ENCODE results near the gene EXOSC3. TPM values are rescaled to one million over a fixed set of nuclear protein-coding genes. Genes with fewer than 3 reads are reported as not detected.

Gene EXOSC3
- total and polyA plus RNA-seq, 2 donors from 2014 or later, result 31.6 to 32.3 TPM

DNA sequence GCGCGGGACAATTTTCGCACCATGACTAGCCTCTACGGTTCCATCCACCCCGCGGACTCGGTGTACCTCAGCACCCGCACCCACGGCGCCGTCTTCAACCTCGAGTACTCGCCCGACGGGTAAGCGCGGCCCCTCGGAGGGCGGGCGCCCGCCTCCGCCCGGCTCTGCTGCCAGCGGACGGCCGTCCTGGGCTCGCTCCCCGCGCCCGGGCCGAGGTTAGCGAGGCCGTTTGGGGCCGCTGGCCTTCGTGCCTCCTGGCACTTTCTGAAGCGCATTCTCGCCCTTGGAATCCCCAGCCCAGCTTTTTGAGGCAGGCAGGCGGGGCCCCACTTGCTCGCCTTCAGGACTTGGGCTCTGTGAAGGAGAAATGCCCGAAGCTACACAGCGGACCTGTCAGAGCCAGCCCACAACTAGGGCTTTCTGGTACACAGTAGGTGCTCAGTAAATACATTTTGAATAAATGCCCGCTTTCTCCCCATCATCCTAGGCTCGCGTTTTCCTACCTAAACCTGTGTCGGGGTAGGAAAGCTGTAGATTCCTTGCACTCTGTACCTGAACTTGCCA lies 16.5 kb upstream of the EXOSC3 start:
- Histone ChIP-seq H3K4me1 (ENCODE audit: control insufficient read depth in 2 of 3, insufficient read depth in 2 of 3, low read depth in 1 of 3, low read length in 3 of 3) (peaks cover 0 to 12% (median 4%) of the 10 kb centered on the region in 3 donors), H3K9ac (ENCODE audit: low read length in 3 of 3) (peak overlapping the region; percentile 37 to 85 (median 81)), H3K27ac (ENCODE audit: low read depth in 2 of 2, low read length in 2 of 2) (peak overlapping the region; percentile 82 to 88), H3K9me3 (ENCODE audit: control insufficient read depth in 2 of 3, insufficient read depth in 1 of 3, low read length in 3 of 3) (no peaks in the 10 kb centered on the region), H3K36me3 (ENCODE audit: control insufficient read depth in 2 of 3, insufficient read depth in 3 of 3, low read length in 3 of 3) (no peaks in the 10 kb centered on the region), H3K27me3 (ENCODE audit: control insufficient read depth, insufficient read depth, low read length) (no peaks in the 10 kb centered on the region), H3K4me3 (ENCODE audit: low read length in 3 of 3) (peak overlapping the region; percentile 64 to 94 (median 90))
- DNase-seq, result peak in 4 of 5 donors; percentile 31 to 78 (median 46)
- TF ChIP-seq, protein P1, sequence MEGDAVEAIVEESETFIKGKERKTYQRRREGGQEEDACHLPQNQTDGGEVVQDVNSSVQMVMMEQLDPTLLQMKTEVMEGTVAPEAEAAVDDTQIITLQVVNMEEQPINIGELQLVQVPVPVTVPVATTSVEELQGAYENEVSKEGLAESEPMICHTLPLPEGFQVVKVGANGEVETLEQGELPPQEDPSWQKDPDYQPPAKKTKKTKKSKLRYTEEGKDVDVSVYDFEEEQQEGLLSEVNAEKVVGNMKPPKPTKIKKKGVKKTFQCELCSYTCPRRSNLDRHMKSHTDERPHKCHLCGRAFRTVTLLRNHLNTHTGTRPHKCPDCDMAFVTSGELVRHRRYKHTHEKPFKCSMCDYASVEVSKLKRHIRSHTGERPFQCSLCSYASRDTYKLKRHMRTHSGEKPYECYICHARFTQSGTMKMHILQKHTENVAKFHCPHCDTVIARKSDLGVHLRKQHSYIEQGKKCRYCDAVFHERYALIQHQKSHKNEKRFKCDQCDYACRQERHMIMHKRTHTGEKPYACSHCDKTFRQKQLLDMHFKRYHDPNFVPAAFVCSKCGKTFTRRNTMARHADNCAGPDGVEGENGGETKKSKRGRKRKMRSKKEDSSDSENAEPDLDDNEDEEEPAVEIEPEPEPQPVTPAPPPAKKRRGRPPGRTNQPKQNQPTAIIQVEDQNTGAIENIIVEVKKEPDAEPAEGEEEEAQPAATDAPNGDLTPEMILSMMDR (IDR thresholded peaks at IDR 0.05; ENCODE audit: borderline replicate concordance, extremely low read depth, insufficient read depth), result no peak
- no peak for FAIRE-seq
- intact Hi-C loops (cut with DNase I), result no loop called here

DNA sequence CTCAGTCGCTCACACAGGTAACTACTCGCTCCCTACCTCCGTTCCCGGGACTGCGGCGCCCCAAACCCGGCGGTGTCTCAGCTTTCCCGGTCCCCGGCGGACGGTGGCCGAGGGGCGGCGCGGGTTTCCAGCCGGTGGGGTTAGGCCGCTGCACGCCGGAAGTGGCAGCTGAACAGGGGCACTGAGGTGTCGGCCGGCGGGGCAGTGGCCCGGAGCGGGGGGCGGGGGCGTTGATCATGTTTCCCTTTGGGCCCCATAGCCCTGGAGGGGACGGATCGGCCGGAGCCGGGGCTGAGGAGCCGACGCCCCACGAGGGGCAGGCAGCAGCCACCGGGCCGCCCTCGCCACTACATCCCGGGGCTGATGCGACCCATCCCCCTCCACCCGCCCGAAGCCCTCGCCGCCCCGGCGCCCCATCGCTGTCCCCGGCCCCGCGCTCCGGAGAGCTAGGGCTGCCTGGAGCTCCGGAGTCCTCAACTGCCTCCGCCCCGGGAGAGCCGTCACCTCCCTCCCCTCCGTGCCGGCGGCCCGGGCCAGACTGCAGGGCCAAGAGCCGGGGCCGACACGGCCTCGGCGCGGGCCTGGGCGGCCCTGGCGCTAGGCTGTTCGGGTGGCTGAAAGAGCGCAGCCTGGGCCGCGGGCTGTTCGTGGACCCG lies 15.9 kb upstream of the EXOSC3 start, which contains the start of gene DCAF10:
DCAF10 (plus strand) TSS at position 167 of the 656 bp plus-strand sequence; CDS start at position 237, 70 bp downstream.
- TF ChIP-seq, protein P1 (IDR thresholded peaks at IDR 0.05; ENCODE audit: borderline replicate concordance, extremely low read depth, insufficient read depth), result no peak
- H3K9ac ChIP-seq (ENCODE audit: low read length in 3 of 3), result peak within 1 kb of the TSS; percentile 81 to 93 (median 90)
- no peaks in the 10 kb centered on the region for H3K27me3 ChIP-seq (ENCODE audit: control insufficient read depth, insufficient read depth, low read length)
- H3K4me1 ChIP-seq (ENCODE audit: control insufficient read depth in 2 of 3, insufficient read depth in 2 of 3, low read depth in 1 of 3, low read length in 3 of 3), result peaks cover 0 to 12% (median 4%) of the 10 kb centered on the region in 3 donors
- DNase-seq (peak; percentile 93 to 96 (median 94)), FAIRE-seq (no peak)
- H3K27ac ChIP-seq (ENCODE audit: low read depth in 2 of 2, low read length in 2 of 2), result peak within 1 kb of the TSS; percentile 82 to 88
- peak within 1 kb of the TSS; percentile 90 to 98 (median 94) for H3K4me3 ChIP-seq (ENCODE audit: low read length in 3 of 3)
- intact Hi-C loops (cut with DNase I), result no loop called here
- H3K36me3 ChIP-seq (ENCODE audit: control insufficient read depth in 2 of 3, insufficient read depth in 3 of 3, low read length in 3 of 3), result no peaks in the 10 kb centered on the region
- H3K9me3 ChIP-seq (ENCODE audit: control insufficient read depth in 2 of 3, insufficient read depth in 1 of 3, low read length in 3 of 3), result no peaks in the 10 kb centered on the region

DNA sequence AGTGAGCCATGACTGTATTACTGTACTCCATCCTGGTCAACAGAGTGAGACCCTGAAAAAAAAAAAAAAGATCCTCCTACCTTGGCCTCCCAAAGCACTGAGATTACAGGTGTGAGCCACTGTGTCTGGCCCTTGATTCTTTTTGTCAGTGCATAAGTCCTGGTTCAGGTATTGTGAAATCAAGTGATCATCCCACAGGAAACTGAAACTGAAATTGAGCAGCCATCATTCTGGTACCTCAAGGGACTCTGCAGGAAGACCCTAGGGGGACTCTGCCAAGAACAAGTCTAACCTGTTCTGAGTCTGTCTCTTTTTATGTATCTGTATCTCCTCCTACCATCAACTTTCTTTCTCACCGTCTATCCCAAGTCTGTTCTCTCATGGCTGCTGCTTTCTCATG lies 13.8 kb upstream of the EXOSC3 start:
- FAIRE-seq (no peak), DNase-seq (no peak)
- Histone ChIP-seq H3K27me3 (ENCODE audit: control insufficient read depth, insufficient read depth, low read length) (no peaks in the 10 kb centered on the region), H3K36me3 (ENCODE audit: control insufficient read depth in 2 of 3, insufficient read depth in 3 of 3, low read length in 3 of 3) (no peaks in the 10 kb centered on the region), H3K9me3 (ENCODE audit: control insufficient read depth in 2 of 3, insufficient read depth in 1 of 3, low read length in 3 of 3) (no peaks in the 10 kb centered on the region), H3K4me1 (ENCODE audit: control insufficient read depth in 2 of 3, insufficient read depth in 2 of 3, low read depth in 1 of 3, low read length in 3 of 3) (peaks cover 0 to 12% (median 4%) of the 10 kb centered on the region in 3 donors), H3K9ac (ENCODE audit: low read length in 3 of 3) (no peak overlapping the region), H3K27ac (ENCODE audit: low read depth in 2 of 2, low read length in 2 of 2) (no peak overlapping the region), H3K4me3 (ENCODE audit: low read length in 3 of 3) (no peak overlapping the region)
- intact Hi-C loops (cut with DNase I), result no loop called here
- TF ChIP-seq, protein P1 (IDR thresholded peaks at IDR 0.05; ENCODE audit: borderline replicate concordance, extremely low read depth, insufficient read depth), result no peak

Measured in kidney (tissue), 14 donors.